HUES48 (cell line): ENCODE results near the gene MEN1.
A peak's percentile ranks its signal among the peaks of the same experiment; 100 is the strongest.

Source experiments
- H3K27ac ChIP-seq: one replicate; pipeline ENCODE4 v1.7.0; 2013; ENCODE audit warnings: low read depth, low read length, inconsistent platforms
- H3K27me3 ChIP-seq: 2 replicates; pipeline ENCODE4 v1.6.1; 2013; ENCODE audit warnings: mild to moderate bottlenecking, low read length; ENCODE audit not compliant: control insufficient read depth, insufficient read depth
- H3K36me3 ChIP-seq: 2 replicates; pipeline ENCODE4 v1.6.1; 2013; ENCODE audit warnings: low read length; ENCODE audit not compliant: control insufficient read depth, insufficient read depth
- H3K4me1 ChIP-seq: 2 replicates; pipeline ENCODE4 v1.6.1; 2013; ENCODE audit warnings: mild to moderate bottlenecking, low read length; ENCODE audit not compliant: control insufficient read depth, insufficient read depth
- H3K4me3 ChIP-seq: 2 replicates; pipeline ENCODE4 v1.5.1; 2013; ENCODE audit warnings: mild to moderate bottlenecking, low read depth, low read length
- H3K9ac ChIP-seq: 2 replicates; pipeline ENCODE4 v1.6.1; 2013; ENCODE audit warnings: mild to moderate bottlenecking, low read depth, low read length, moderate library complexity
- H3K9me3 ChIP-seq: 2 replicates; pipeline ENCODE4 v1.6.1; 2013; ENCODE audit warnings: low read length; ENCODE audit not compliant: control insufficient read depth, insufficient read depth

Gene MEN1

DNA sequence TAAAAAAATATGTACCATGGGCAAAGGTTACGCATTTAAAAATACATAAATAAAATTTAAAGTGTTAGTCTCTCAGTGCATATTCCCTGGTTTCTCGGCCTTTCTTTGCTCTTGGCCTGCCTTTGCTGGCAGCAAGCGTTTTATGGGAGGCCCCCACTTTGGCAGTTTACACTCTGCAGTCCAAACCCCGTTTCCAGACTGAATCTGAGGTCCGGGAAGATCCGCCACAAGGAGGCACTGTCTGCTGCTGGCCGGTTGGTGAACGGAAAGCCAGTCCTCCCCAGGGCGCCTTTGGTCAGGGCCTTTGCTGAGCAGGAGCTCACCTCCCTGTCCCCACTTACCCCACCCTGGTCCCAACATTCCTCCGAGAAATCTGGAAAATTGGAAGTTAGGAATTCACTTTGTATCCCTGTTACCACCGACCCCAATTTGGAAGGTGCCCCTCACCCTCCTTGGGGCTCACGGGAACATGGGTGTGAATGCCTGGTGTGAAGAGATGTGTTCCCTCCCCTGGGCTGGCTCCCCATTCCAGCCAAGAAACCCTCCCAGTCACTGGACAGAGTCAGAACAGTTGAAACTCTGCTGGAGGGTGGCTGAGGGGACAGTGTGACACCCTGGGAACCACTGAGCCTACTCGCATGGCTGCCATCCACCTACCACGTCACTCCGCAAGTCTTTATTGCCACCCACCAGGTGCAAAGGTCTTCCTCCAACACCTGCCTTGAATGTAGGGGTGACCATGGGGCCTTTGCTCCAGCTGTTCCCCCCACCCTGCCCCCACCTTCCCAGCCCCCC is 22.6 kb downstream of the MEN1 start:
- Histone ChIP-seq H3K4me1 (no peaks in the 10 kb centered on the region), H3K36me3 (peaks cover 7% of the 10 kb centered on the region), H3K27me3 (no peaks in the 10 kb centered on the region), H3K4me3 (no peak overlapping the region), H3K9me3 (no peaks in the 10 kb centered on the region), H3K27ac (no peak overlapping the region), H3K9ac (no peak overlapping the region)

DNA sequence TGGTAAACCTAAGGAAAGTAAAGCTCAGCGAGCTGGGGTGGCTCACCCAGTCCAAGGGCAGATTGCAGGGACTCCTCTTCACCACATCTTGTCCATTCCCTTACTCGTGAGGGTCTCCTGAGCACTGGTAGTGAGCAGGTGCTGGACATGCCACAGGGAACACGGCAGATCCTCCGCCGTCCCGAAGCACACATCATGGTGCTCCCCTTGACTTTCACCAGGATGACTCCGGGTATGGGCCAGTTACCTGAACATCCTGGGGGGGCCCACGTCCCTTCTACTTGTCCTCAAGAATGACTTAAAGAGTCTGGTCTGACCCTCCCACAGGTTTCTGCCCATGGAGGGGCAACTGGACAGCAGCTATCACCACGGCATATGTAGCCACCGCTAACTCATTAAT is 24.0 kb downstream of the MEN1 start:
- Histone ChIP-seq H3K9ac (no peak overlapping the region), H3K4me3 (no peak overlapping the region), H3K27me3 (no peaks in the 10 kb centered on the region), H3K27ac (no peak overlapping the region), H3K9me3 (no peaks in the 10 kb centered on the region), H3K4me1 (no peaks in the 10 kb centered on the region), H3K36me3 (peaks cover 7% of the 10 kb centered on the region)

DNA sequence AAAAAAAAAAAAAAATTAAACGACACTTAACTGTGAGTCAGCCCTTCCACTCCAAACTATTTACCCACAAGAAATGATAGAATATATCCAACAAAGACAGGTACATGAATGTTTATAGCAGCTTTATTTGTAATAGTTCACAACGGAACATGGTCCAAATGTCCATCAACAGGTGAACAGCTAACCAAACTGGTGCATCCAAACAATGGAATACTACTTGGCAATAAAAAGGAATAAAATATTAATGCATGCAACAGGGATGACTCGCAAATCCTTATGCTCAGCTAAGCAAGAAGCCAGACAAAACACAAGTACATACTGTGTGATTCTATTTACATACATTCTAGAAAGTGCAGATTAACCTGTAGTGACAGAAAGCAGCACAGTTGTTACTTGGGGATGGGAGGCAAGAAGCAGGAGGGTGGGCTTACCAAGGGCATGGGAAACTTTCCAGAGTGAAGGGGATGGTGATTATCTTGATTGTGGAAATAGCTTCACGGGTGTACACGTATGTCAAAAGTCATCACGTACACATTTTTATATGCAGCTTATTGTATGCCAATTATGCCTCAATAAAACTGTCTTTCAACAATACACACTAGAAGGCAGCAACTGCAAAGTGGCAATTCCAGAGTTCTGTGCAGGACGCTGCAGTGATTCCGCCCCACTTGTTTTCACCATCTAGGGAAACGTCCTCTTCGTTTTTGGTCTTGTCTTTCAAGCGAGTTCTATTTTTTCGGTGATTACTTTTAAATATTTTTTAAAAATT is 25.4 kb downstream of the MEN1 start:
- no peaks in the 10 kb centered on the region for H3K27me3 ChIP-seq
- H3K4me1 ChIP-seq = no peaks in the 10 kb centered on the region
- no peak overlapping the region for H3K4me3 ChIP-seq
- H3K27ac ChIP-seq = no peak overlapping the region
- no peaks in the 10 kb centered on the region for H3K9me3 ChIP-seq
- H3K9ac ChIP-seq = no peak overlapping the region
- H3K36me3 ChIP-seq = peaks cover 5% of the 10 kb centered on the region

DNA sequence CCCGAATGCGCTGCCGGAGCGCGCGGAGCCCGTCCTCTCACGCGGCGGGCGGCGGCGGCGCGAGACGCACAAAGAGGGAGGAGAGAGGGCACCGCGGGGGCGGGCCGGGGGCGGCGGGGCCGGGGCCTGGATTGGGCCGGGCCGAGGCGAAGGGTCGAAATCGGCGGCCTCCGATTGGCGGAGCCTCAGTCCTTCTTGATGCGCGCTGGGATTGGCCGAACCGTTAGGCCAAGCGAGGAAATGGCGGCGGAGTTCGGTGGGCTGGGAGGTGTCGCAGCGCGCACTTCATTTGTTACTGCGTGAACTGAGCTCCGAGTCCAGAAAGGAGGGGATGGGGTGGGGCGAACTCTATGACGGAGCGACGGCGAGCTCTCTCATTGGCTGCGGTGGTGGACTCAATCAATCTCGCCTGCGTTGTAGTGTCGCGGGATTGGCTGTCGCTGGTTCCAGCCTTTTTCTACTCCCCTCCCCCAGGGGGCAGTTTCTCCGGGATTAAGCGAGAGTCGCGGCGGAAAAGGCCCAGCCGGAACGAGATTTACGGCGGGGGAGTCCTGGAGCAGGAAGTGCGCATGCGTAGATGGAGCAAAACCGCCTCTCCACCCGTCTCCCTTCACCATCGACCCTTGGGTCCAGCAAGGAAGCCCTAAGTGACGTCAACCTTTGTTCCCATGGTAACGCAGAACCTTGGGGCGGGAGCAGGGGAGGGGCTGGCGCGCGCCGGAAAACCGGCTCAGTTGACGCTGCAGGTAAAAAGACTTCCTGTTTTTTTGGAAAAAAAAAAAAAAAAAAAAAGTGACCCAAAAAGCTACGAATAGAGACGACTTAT is 31.7 kb downstream of the MEN1 start, which contains the start of gene SF1:
Gene SF1 (minus strand): TSS at position 70 of the 826 bp plus-strand sequence. CDS start 150 bp downstream, outside the sequence.
- peaks cover 37% of the 10 kb centered on the region for H3K36me3 ChIP-seq
- H3K9ac ChIP-seq = peak within 1 kb of the TSS; percentile 93
- peak within 1 kb of the TSS; percentile 91 for H3K4me3 ChIP-seq
- no peaks in the 10 kb centered on the region for H3K27me3 ChIP-seq
- H3K4me1 ChIP-seq = 0 out of 2 replicates have a peak, but pooled peaks cover 4% of the 10 kb centered on the region
- no peaks in the 10 kb centered on the region for H3K9me3 ChIP-seq
- H3K27ac ChIP-seq = peak within 1 kb of the TSS; percentile 99

DNA sequence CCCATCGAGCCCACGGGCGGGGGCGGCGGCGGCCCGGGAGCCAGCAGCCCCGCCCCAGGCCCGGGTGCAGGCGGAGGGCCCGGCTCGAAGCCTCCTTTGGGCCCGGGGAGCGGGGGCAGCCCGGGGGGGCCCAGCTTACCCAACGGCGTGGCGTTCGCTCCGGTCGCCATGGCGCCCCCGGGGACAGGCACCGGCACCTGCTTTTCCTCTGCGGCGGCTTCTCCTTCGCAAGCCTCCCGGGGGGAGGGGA is 32.2 kb downstream of the MEN1 start:
- peaks cover 43% of the 10 kb centered on the region for H3K36me3 ChIP-seq
- H3K27me3 ChIP-seq = no peaks in the 10 kb centered on the region
- H3K4me1 ChIP-seq = 0 out of 2 replicates have a peak, but pooled peaks cover 4% of the 10 kb centered on the region
- H3K27ac ChIP-seq = peak overlapping the region; percentile 99
- H3K4me3 ChIP-seq = peak overlapping the region; percentile 91
- H3K9me3 ChIP-seq = no peaks in the 10 kb centered on the region
- peak overlapping the region; percentile 93 for H3K9ac ChIP-seq

DNA sequence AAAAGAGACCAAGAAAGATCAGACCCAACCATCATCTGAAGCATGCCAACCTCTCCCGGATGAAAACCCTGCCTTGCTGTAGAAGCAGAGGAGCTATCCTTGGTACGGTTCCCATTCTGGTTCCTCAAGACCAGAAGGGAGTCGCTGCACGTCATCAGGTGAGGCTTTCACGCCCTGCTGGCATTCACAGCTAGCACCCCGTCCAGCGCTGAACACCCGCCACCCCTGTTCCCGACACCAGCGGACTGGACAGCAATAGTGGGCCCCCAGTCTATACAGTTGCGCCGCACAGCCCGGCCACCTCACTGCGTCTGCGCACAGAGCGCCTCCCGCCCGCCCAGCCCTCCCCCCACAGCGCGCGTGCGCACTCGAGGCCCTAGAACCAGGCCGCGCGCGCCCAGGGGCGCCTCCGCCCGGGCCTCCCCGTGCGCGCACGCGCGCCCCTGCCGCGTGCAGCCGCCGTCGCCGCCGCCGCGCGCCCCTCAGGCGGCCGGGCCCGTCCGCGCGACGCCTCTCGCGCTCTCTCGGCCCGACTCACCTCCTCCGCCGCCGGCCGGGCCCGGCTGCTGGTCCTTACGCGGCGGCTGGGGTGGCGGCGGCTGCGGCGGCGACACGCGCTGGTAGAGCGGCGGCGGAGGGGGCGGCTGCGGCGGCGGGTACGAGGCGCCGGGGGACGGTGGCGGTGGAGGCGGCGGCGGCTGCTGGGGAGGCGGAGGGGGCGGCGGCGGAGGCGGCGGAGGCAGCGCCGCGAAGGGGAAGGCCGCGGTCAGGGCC is 32.7 kb downstream of the MEN1 start:
- H3K27ac ChIP-seq = peak overlapping the region; percentile 99

DNA sequence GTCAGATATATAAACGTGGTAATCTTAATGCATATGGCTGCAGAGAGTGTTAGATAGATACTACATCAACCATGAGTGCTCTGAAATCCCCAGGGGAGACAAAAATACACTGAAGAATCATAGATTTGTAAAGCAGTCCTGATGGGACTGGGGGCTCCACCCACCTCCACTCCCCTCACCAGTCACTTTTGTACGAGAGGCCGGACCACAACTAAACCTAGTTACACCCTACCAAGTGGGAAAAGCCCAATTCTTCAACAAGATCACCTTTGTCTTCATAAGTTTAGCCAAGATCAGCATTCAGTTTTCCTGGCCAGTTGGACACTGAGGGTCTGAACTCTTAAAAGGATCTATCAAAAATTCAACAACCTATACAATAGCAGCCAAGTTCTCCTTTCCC is 33.5 kb downstream of the MEN1 start:
- H3K27me3 ChIP-seq = no peaks in the 10 kb centered on the region
- H3K4me1 ChIP-seq = 0 out of 2 replicates have a peak, but pooled peaks cover 4% of the 10 kb centered on the region
- H3K9me3 ChIP-seq = no peaks in the 10 kb centered on the region
- no peak overlapping the region for H3K27ac ChIP-seq
- H3K36me3 ChIP-seq = peaks cover 55% of the 10 kb centered on the region
- peak overlapping the region; percentile 2; the same call in 1 of the 2 replicates for H3K9ac ChIP-seq
- peak overlapping the region; percentile 91 for H3K4me3 ChIP-seq

More for the DNA sequence above, 32.7 kb downstream of the MEN1 start:
- Histone ChIP-seq H3K27me3 (no peaks in the 10 kb centered on the region), H3K9ac (peak overlapping the region; percentile 93), H3K4me3 (peak overlapping the region; percentile 91), H3K9me3 (no peaks in the 10 kb centered on the region), H3K36me3 (peaks cover 48% of the 10 kb centered on the region), H3K4me1 (0 out of 2 replicates have a peak, but pooled peaks cover 4% of the 10 kb centered on the region)

DNA sequence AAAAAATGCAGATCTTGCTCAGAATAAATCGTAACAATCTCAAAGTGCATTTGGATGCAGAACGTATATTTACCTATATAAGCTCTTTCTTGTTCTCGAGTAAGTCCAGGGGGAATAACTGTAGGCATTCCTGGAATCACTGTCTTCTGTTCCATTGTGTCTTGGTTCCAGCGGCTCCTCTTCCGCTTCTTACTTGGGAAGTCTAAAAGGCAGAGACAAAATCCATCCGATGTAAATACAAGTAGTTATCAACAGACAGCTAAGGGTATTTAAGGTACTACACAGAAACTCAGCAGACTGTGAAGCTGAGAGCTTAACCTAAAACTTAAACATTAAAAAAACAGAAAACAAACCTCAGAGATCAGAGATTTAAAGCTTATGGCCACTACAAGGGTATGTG is 33.9 kb downstream of the MEN1 start:
- H3K27me3 ChIP-seq = no peaks in the 10 kb centered on the region
- H3K4me1 ChIP-seq = 0 out of 2 replicates have a peak, but pooled peaks cover 4% of the 10 kb centered on the region
- H3K9me3 ChIP-seq = no peaks in the 10 kb centered on the region
- H3K4me3 ChIP-seq = peak overlapping the region; percentile 91
- no peak overlapping the region for H3K27ac ChIP-seq
- peaks cover 60% of the 10 kb centered on the region for H3K36me3 ChIP-seq
- no peak overlapping the region for H3K9ac ChIP-seq

DNA sequence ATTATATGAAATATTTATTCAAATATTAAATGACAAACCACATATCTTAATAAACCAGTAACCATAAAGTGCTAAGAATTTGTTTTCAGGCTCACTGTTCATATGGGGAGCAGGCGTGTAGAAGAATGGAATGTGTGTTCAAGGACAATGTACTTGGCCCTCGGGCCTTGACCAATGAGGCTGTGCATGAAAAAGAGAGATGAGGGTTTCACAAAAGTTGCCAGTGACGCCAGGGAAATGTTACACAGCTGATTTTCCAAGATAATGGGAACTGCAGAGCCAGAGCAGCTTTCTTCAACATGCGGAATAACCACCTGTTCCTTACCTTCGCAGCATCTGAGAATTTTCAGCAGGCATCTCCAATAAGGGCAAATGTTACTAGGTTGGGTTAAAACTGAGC is 36.2 kb downstream of the MEN1 start:
- H3K4me1 ChIP-seq = 0 out of 2 replicates have a peak, but pooled peaks cover 4% of the 10 kb centered on the region
- H3K9ac ChIP-seq = no peak overlapping the region
- no peak overlapping the region for H3K27ac ChIP-seq
- H3K27me3 ChIP-seq = no peaks in the 10 kb centered on the region
- H3K4me3 ChIP-seq = no peak overlapping the region
- H3K36me3 ChIP-seq = peaks cover 83% of the 10 kb centered on the region
- H3K9me3 ChIP-seq = no peaks in the 10 kb centered on the region

DNA sequence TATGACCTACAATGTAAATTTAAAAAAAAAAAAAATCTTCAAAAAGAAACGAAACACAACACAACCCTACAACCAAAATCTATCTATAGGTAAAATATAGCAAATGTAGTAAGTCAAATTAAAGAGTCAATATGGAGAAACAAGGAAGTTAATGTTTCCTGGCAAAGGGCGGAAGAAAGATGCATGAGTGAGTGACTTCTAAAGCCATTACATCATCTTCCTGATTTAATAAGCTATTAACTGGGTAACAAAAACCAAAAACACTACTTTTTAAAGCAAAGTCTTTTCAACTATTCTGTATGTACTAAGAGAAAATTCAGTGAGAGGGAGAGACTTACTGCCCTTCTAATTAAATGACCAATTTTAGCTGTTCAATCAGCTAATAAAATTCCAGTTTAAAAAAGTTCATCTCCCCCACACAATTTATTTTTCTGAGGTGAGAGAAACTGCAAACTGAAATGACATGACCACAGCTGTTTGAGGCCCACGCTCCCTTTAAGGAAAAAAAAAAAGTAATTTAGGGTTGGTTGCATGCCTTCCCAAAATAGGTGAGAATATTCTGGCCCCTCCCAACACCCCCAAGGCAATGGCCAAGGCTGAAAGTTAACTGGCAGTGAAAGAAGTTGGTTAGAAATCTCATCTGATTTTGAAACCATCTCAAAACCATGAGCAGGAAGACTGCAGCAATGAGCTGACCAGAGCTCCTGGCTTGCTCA is 37.9 kb downstream of the MEN1 start:
- no peak overlapping the region for H3K9ac ChIP-seq
- H3K36me3 ChIP-seq = peaks cover 99% of the 10 kb centered on the region
- no peak overlapping the region for H3K27ac ChIP-seq
- no peak overlapping the region for H3K4me3 ChIP-seq
- H3K9me3 ChIP-seq = no peaks in the 10 kb centered on the region
- H3K27me3 ChIP-seq = no peaks in the 10 kb centered on the region
- 0 out of 2 replicates have a peak, but pooled peaks cover 4% of the 10 kb centered on the region for H3K4me1 ChIP-seq
